HepG2 (cell line): ENCODE measurements around the gene TEDC1. TPM values are rescaled to one million over a fixed set of nuclear protein-coding genes. Genes with fewer than 3 reads are reported as not detected.

Experiments used
- BCLAF1 ChIP-seq: fragments of 450-650 bp; IDR thresholded peaks from 2 replicates; pipeline ENCODE4 v1.6.1; 2017; ENCODE audit warnings: mild to moderate bottlenecking
- BRCA1 ChIP-seq: sonication (generic); formaldehyde crosslinking; IDR thresholded peaks from 2 replicates; pipeline ENCODE4 v1.4.0; 2020; ENCODE audit warnings: missing genetic modification reagents
- CREBL2 ChIP-seq: sonication (generic); formaldehyde crosslinking; IDR thresholded peaks from 2 replicates; pipeline ENCODE4 v1.8.1; 2023; ENCODE audit warnings: missing genetic modification reagents, mild to moderate bottlenecking, borderline replicate concordance
- ELF4 ChIP-seq: sonication (generic); formaldehyde crosslinking; IDR thresholded peaks from 2 replicates; pipeline ENCODE4 v1.5.0; 2020; ENCODE audit warnings: missing genetic modification reagents, mild to moderate bottlenecking, moderate library complexity, borderline replicate concordance
- GLI4 ChIP-seq: sonication (generic); formaldehyde crosslinking; IDR thresholded peaks from 2 replicates; pipeline ENCODE4 v1.5.1; 2020; ENCODE audit warnings: missing genetic modification reagents, mild to moderate bottlenecking, moderate library complexity, borderline replicate concordance
- HOXA9 ChIP-seq: sonication (generic); formaldehyde crosslinking; IDR thresholded peaks from 2 replicates; pipeline ENCODE4 v1.8.1; 2022; ENCODE audit warnings: missing genetic modification reagents, mild to moderate bottlenecking, moderate library complexity, borderline replicate concordance
- NFAT5 ChIP-seq: sonication (generic); formaldehyde crosslinking; IDR thresholded peaks from 2 replicates; pipeline ENCODE4 v1.4.0; 2020; ENCODE audit warnings: missing genetic modification reagents
- RNF2 ChIP-seq: fragments of 450-650 bp; conservative IDR thresholded peaks from 2 replicates; pipeline ENCODE4 v1.6.1; 2016; ENCODE audit warnings: low read depth
- SP140L ChIP-seq: sonication (generic); formaldehyde crosslinking; IDR thresholded peaks from 2 replicates; pipeline ENCODE4 v1.4.0; 2020; ENCODE audit warnings: missing genetic modification reagents, borderline replicate concordance
- ZBTB33 ChIP-seq: sonication (generic); formaldehyde crosslinking; IDR thresholded peaks from 2 replicates; pipeline ENCODE4 v1.4.0; 2020; ENCODE audit warnings: missing genetic modification reagents
- ZNF264 ChIP-seq: sonication (generic); formaldehyde crosslinking; IDR thresholded peaks from 2 replicates; pipeline ENCODE4 v1.4.0; 2020; ENCODE audit warnings: missing genetic modification reagents
- ZNF281 ChIP-seq: sonication (generic); formaldehyde crosslinking; IDR thresholded peaks from 2 replicates; pipeline ENCODE4 v1.4.0; 2020; ENCODE audit warnings: missing genetic modification reagents, borderline replicate concordance
- ZNF496 ChIP-seq: sonication (generic); formaldehyde crosslinking; IDR thresholded peaks from 2 replicates; pipeline ENCODE4 v1.8.1; 2023; ENCODE audit warnings: mild to moderate bottlenecking, moderate library complexity, missing genetic modification reagents; ENCODE audit not compliant: insufficient replicate concordance
- ZNF629 ChIP-seq: sonication (generic); formaldehyde crosslinking; conservative IDR thresholded peaks from 2 replicates; pipeline ENCODE4 v1.5.0; 2020; ENCODE audit warnings: missing genetic modification reagents
- polyA plus RNA-seq, 8 experiments: library from polyadenylated mRNA; depleted of rRNA in 3 of 8; stranded (reverse) in 7 of 8; unstranded in 1 of 8; fragments of >200 nt; fragmentation: Illumina TruSeq in 4 of 8; extraction: Trizol in 4 of 8; gene quantifications; 2 replicates each; pipeline versions ENCODE4 v1.2.1 to v1.2.3, GENCODE V29; 2011 to 2016; ENCODE audit warnings: low read depth in 4 of 8, missing spikeins in 1 of 8, mixed read lengths in 1 of 8; ENCODE audit not compliant: insufficient read depth in 1 of 8
- total RNA-seq, 5 experiments: library from RNA; depleted of rRNA; stranded (reverse); fragments of >200 nt; fragmentation: Illumina TruSeq; extraction: Trizol; gene quantifications; 2 replicates each; pipeline ENCODE4 v1.2.3, GENCODE V29; 2016; ENCODE audit warnings: low read depth in 1 of 5

Gene TEDC1
- total and polyA plus RNA-seq, 2 of the 13 experiments (the other 11 are each of a cell fraction or from before 2014, with no cell fraction given) = 5.7 to 27.4 TPM

- TF ChIP-seq ZBTB33 (peak; percentile 52; the same call in 1 of the 2 replicates), CREBL2 (CRISPR knock-in tag) (no peak), NFAT5 (CRISPR knock-in tag) (no peak), ZNF281 (CRISPR knock-in tag) (peak; percentile 41; the same call in 1 of the 2 replicates), ELF4 (CRISPR knock-in tag) (no peak), SP140L (CRISPR knock-in tag) (no peak), ZNF629 (CRISPR knock-in tag) (no peak), HOXA9 (CRISPR knock-in tag) (0 out of 2 replicates have a peak, but pooled peaks have one; percentile 42), ZNF496 (CRISPR knock-in tag) (no peak), ZNF264 (CRISPR knock-in tag) (no peak), BCLAF1 (no peak), RNF2 (0 out of 2 replicates have a peak, but pooled peaks have one; percentile 54), BRCA1 (CRISPR knock-in tag) (no peak), GLI4 (CRISPR knock-in tag) (no peak)
Observed at GRCh38 chr14:105485739-105486162, 5.3 kb upstream of the TEDC1 start (continued).
